Ovary (tissue), 9 donors: ENCODE measurements around the gene CEMIP. TPM values are rescaled to one million over a fixed set of nuclear protein-coding genes. Genes with fewer than 3 reads are reported as not detected.

Experiments
- DNase-seq, 5 donors: peaks; one replicate each; pipeline ENCODE4 v3.0.0-alpha.2; 2019 to 2020
- H3K27ac ChIP-seq, 2 donors: fragments of 200-600 bp; one replicate each; pipeline versions ENCODE4 v1.5.1 to v1.8.0; 2019 to 2022
- H3K27me3 ChIP-seq: fragments of 200-600 bp; one replicate; pipeline ENCODE4 v1.8.0; 2022
- H3K36me3 ChIP-seq: fragments of 200-600 bp; sonication (generic); one replicate; pipeline ENCODE4 v1.5.1; 2019
- H3K4me1 ChIP-seq: one replicate; pipeline ENCODE4 v1.8.1; 2013; ENCODE audit warnings: mild to moderate bottlenecking, moderate library complexity; ENCODE audit not compliant: insufficient read depth
- H3K4me3 ChIP-seq: fragments of 200-600 bp; sonication (generic); one replicate; pipeline ENCODE4 v1.5.1; 2017
- H3K9me3 ChIP-seq, 2 donors: fragments of 200-600 bp in 1 of 2; sonication (generic) in 1 of 2; one replicate each; pipeline versions ENCODE4 v1.5.1 to v1.8.1; 2013 to 2019; ENCODE audit warnings: mild to moderate bottlenecking in 1 of 2, moderate library complexity in 1 of 2
- CTCF ChIP-seq, 3 donors: fragments of 450-650 bp in 2 of 3; fragments of 200-600 bp in 1 of 3; IDR thresholded peaks; one replicate each; pipeline versions ENCODE4 v1.5.1 to v1.8.0; 2016 to 2022; ENCODE audit warnings: antibody characterized with exemption in 3 of 3, mild to moderate bottlenecking in 1 of 3
- EP300 ChIP-seq: sonication (generic); formaldehyde crosslinking; IDR thresholded peaks from one replicate; pipeline ENCODE4 v1.6.1; 2017; ENCODE audit warnings: antibody characterized with exemption
- POLR2A ChIP-seq: fragments of 450-650 bp; IDR thresholded peaks from one replicate; pipeline ENCODE4 v1.6.1; 2017; ENCODE audit warnings: antibody characterized with exemption, mild to moderate bottlenecking, moderate library complexity
- WGBS, 3 donors: extraction: QIAGEN DNeasy Blood & Tissue Kit in 1 of 3; methylation state at CpG; one replicate each; pipeline versions ENCODE4 v1.1.5 to v1.1.7; 2013 to 2017; 5-methylcytosine and 5-hydroxymethylcytosine counted together
- intact Hi-C, 4 donors: fragments of 100-400 bp; cut with DNase I; formaldehyde crosslinking; loops; one replicate each; pipeline versions ENCODE4 v1.11.0 to v1.15.1; 2022 to 2023
- polyA plus RNA-seq, 2 donors: library from polyadenylated mRNA; stranded (reverse); fragments of 200-250 nt in 1 of 2; fragments of 350-450 nt in 1 of 2; fragmentation: Illumina TruSeq in 1 of 2; extraction: RNeasy Lipid Tissue Mini Kit (QIAGEN cat#74804) in 1 of 2; gene quantifications; one replicate each; pipeline ENCODE4 v1.2.3, GENCODE V29; 2013 to 2014
- total RNA-seq, 7 donors: library from RNA; depleted of rRNA in 2 of 7; stranded (reverse); fragments of >200 nt in 2 of 7; fragmentation: NEBNext Ultra II Directional in 3 of 7; extraction: Animal tissue kit (Norgen Biotek cat#: 25700) in 3 of 7; gene quantifications; one replicate each; pipeline versions ENCODE4 v1.1.0 to v1.2.4, GENCODE V29; 2016 to 2023
- donor health status: DM: no; HTN: no; CAD: no; lungs with moderate emphysema.
- donor health status: DM: no; HTN: no; CAD: no.
- donor health status: Bipolar disorder and iron deficiency.
- donor health status: DM: yes; HTN: yes; CAD: no.
- donor health status: DM: no; HTN: no; CAD: no.
- donor health status: DM: yes; HTN: yes; CAD: no.

CEMIP gene
- total and polyA plus RNA-seq, 9 donors: 2.2 to 12.3 (median 4.7) TPM

DNA sequence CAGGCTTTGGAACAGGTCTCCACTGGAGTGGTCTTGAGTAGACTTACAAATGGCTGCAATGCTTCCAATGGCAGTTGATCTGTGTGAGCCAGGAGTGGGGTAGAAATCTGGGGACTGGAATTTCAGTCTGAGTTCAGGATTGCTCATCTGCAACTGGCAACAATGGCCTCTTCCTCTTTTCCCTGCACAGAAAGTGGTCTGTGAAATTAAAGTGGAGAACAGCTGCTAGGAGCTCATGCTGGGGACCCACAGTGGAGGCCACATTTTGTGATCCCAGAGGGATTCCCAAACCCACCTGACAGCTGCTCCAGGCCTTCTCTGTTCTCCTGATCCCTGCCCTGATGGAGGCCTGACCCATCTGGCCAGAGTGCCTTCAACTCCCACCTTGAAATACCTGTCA is 49.6 kb downstream of the CEMIP start:
- Histone ChIP-seq H3K4me1 (no peaks in the 10 kb centered on the region), H3K9me3 (no peaks in the 10 kb centered on the region), H3K27ac (no peak overlapping the region), H3K27me3 (no peaks in the 10 kb centered on the region), H3K4me3 (no peak overlapping the region), H3K36me3 (no peaks in the 10 kb centered on the region)
- intact Hi-C loops: no loop called here
- DNase-seq: no peak
- no peak for TF ChIP-seq CTCF (IDR thresholded peaks at IDR 0.05)
- TF ChIP-seq POLR2A: no peak
- no peak for TF ChIP-seq EP300

GRCh38 chr15:80830677-80831076 is 51.5 kb downstream of the CEMIP start:
- Histone ChIP-seq H3K9me3 (no peaks in the 10 kb centered on the region), H3K27ac (no peak overlapping the region), H3K4me1 (peaks cover 7% of the 10 kb centered on the region), H3K36me3 (no peaks in the 10 kb centered on the region), H3K4me3 (no peak overlapping the region), H3K27me3 (no peaks in the 10 kb centered on the region)
- no peak for DNase-seq
- no peak for TF ChIP-seq CTCF (IDR thresholded peaks at IDR 0.05)
- TF ChIP-seq EP300: no peak
- no peak for TF ChIP-seq POLR2A
- WGBS, 3 donors: 98 to 100% (median 100%) methylated on average over 1 of the region's 1 CpG
- intact Hi-C loops: no loop called here

GRCh38 chr15:80831192-80831591 is 52.0 kb downstream of the CEMIP start:
- H3K9me3 ChIP-seq: no peaks in the 10 kb centered on the region
- WGBS, 3 donors: 91 to 95% (median 95%) methylated on average over 7 of the region's 7 CpGs
- no peak overlapping the region for H3K4me3 ChIP-seq
- TF ChIP-seq EP300: no peak
- TF ChIP-seq POLR2A: no peak
- TF ChIP-seq CTCF (IDR thresholded peaks at IDR 0.05): no peak
- no peaks in the 10 kb centered on the region for H3K27me3 ChIP-seq
- no peak for DNase-seq
- intact Hi-C loops: no loop called here
- no peaks in the 10 kb centered on the region for H3K36me3 ChIP-seq
- H3K27ac ChIP-seq: no peak overlapping the region
- H3K4me1 ChIP-seq: peaks cover 9% of the 10 kb centered on the region

DNA sequence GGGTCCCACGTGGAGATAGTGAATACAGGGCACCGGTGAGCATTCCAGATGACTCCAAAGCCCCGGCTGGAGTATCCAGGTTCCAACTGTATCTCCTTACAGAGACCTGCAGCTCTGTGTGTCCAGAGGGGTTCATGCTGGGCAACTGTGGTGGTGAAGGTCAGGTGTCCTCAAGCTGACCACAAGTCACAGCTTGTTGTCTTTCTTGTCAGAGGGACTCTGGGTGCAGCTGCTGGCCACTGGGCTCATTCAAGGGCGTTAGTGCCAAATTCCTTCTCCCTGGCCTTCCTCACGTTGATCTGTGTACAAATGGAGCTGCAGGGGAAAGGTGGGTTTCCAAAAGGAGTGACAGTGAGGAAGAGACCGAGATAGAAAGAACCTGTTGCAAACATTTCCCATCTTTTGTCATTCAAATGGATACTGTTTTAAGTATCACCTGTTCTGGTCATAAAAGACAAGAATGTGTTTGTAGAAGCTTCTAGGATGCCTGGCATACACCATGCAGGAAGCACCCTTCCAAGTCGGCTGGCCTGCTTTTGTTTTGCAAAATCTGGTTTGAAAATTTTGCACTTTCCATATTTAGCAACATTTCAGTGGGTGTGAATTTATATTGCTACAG is 52.5 kb downstream of the CEMIP start:
- intact Hi-C loops: no loop called here
- Histone ChIP-seq H3K4me3 (no peak overlapping the region), H3K36me3 (no peaks in the 10 kb centered on the region), H3K9me3 (no peaks in the 10 kb centered on the region), H3K27me3 (no peaks in the 10 kb centered on the region), H3K4me1 (peaks cover 9% of the 10 kb centered on the region), H3K27ac (no peak overlapping the region)
- DNase-seq: no peak
- TF ChIP-seq POLR2A: no peak
- WGBS, 3 donors: 58 to 67% (median 63%) methylated on average over 7 of the region's 7 CpGs

DNA sequence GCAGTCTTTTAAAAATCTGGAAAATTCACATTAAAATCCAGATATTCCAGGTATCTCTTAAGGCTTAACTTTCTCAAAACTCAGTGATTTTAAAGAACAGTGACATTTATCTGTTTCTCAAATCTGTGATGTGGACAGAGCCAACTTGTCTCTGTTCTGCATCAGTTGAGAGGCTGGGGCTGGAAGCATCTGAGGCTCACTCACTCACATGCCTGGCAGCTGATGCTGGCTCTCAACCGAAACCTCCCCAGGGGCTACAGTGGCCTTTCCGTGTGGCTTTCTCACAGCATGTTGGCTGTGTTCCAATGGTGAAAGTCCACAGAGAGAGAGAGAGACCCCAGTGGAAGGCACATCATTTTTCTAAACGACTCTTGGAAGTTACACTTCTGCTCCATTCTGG is 53.5 kb downstream of the CEMIP start:
- no peak for DNase-seq
- intact Hi-C loops: no loop called here
- H3K27ac ChIP-seq: no peak overlapping the region
- no peaks in the 10 kb centered on the region for H3K36me3 ChIP-seq
- H3K4me1 ChIP-seq: peaks cover 12% of the 10 kb centered on the region
- H3K4me3 ChIP-seq: no peak overlapping the region
- H3K9me3 ChIP-seq: no peaks in the 10 kb centered on the region
- H3K27me3 ChIP-seq: no peaks in the 10 kb centered on the region
- 50 to 57% (median 50%) methylated on average over 3 of the region's 3 CpGs for WGBS, 3 donors
- no peak for TF ChIP-seq POLR2A
- TF ChIP-seq CTCF (IDR thresholded peaks at IDR 0.05): no peak
- no peak for TF ChIP-seq EP300
